MCF 10A (cell line): ENCODE results near the gene MYO10. TPM values are rescaled to one million over a fixed set of nuclear protein-coding genes. Genes with fewer than 3 reads are reported as not detected.

Experiments
- BruUV-seq: library from RNA; stranded (reverse); fragments of 400-500 nt; replicated peaks from 2 replicates; lab custom pipeline; 2021; lab: Mats Ljungman, UMichigan
- CTCF ChIA-PET: fragments of 300-600 bp; sonication (Branson Sonifier 250); formaldehyde crosslinking; extraction: SDS; loops from one replicate; lab custom pipeline; 2021; ENCODE audit warnings: antibody characterized with exemption, inconsistent platforms; lab: Yijun Ruan, JAX
- POLR2A ChIA-PET: fragments of 300-600, 350-650 bp; sonication (Branson Sonifier 250); formaldehyde crosslinking; extraction: SDS; loops from one replicate; lab custom pipeline; 2020; ENCODE audit warnings: antibody characterized with exemption, inconsistent platforms; lab: Yijun Ruan, JAX
- DNase-seq: peaks from one replicate; pipeline ENCODE4 v3.0.0-alpha.2; 2018; ENCODE audit not compliant: unreplicated experiment
- H3K27ac Mint-ChIP-seq: one replicate; pipeline ENCODE4 v1.8.0; 2022; ENCODE audit warnings: mild to moderate bottlenecking, low read depth, mixed read lengths; ENCODE audit not compliant: unreplicated experiment
- H3K27me3 Mint-ChIP-seq: one replicate; pipeline ENCODE4 v1.8.0; 2022; ENCODE audit warnings: mixed read lengths; ENCODE audit not compliant: insufficient read depth, unreplicated experiment
- H3K36me3 Mint-ChIP-seq: one replicate; pipeline ENCODE4 v1.8.0; 2022; ENCODE audit warnings: mild to moderate bottlenecking, moderate library complexity, mixed read lengths; ENCODE audit not compliant: insufficient read depth, unreplicated experiment
- H3K4me1 Mint-ChIP-seq: one replicate; pipeline ENCODE4 v1.8.0; 2022; ENCODE audit warnings: mixed read lengths; ENCODE audit not compliant: insufficient read depth, unreplicated experiment
- H3K4me3 Mint-ChIP-seq: one replicate; pipeline ENCODE4 v1.8.0; 2022; ENCODE audit warnings: mild to moderate bottlenecking, moderate library complexity, mixed read lengths; ENCODE audit not compliant: unreplicated experiment
- H3K9me3 Mint-ChIP-seq: one replicate; pipeline ENCODE4 v1.8.0; 2022; ENCODE audit warnings: mixed read lengths; ENCODE audit not compliant: unreplicated experiment
- CTCF ChIP-seq: fragments of 200-600 bp; IDR thresholded peaks from one replicate; pipeline ENCODE4 v1.8.0; 2022; ENCODE audit warnings: antibody characterized with exemption, mild to moderate bottlenecking; ENCODE audit not compliant: unreplicated experiment
- intact Hi-C: fragments of 100-400 bp; cut with micrococcal nuclease; formaldehyde crosslinking; loops from 2 replicates; pipeline ENCODE4 v1.14.1; 2022
- total RNA-seq: library from RNA; stranded (reverse); gene quantifications from 2 replicates; pipeline ENCODE4 v1.2.3, GENCODE V29; 2022

The MYO10 gene
- total RNA-seq, 1 experiment from 2014 or later = 35.7 TPM

- TF ChIP-seq CTCF = no peak
- H3K4me3 Mint-ChIP-seq = no peak overlapping the region
- no TSS peak for BruUV-seq
- no peaks in the 10 kb centered on the region for H3K4me1 Mint-ChIP-seq
- no peaks in the 10 kb centered on the region for H3K27me3 Mint-ChIP-seq
- H3K27ac Mint-ChIP-seq = no peak overlapping the region
- CTCF ChIA-PET = interaction anchor here (0.6 kb wide), 1 partner anchor 437 kb away, joined by 3 read pairs; no protein-coding TSS in a partner anchor
- H3K36me3 Mint-ChIP-seq = peaks cover 28% of the 10 kb centered on the region
- POLR2A ChIA-PET = interaction anchor here (0.9 kb wide), 1 partner anchor 92 kb away, joined by 4 read pairs; no protein-coding TSS in a partner anchor
- H3K9me3 Mint-ChIP-seq = no peaks in the 10 kb centered on the region
- no peak for DNase-seq
- intact Hi-C loops = no loop called here
These were observed 240.3 kb downstream of the MYO10 start for GRCh38 chr5:16695779-16696178.

GRCh38 chr5:16693879-16694278, 242.2 kb downstream of the MYO10 start:
- H3K27ac Mint-ChIP-seq = no peak overlapping the region
- peaks cover 30% of the 10 kb centered on the region for H3K36me3 Mint-ChIP-seq
- CTCF ChIA-PET = interaction anchor here (0.6 to 1.8 kb wide), 5 partner anchors 493 to 1202 kb away, joined by 3 to 9 read pairs (median 3); no protein-coding TSS in a partner anchor

GRCh38 chr5:16691731-16692130, 244.4 kb downstream of the MYO10 start:
- no peaks in the 10 kb centered on the region for H3K9me3 Mint-ChIP-seq
- no peak overlapping the region for H3K4me3 Mint-ChIP-seq
- DNase-seq = no peak
- H3K27ac Mint-ChIP-seq = no peak overlapping the region
- BruUV-seq = no TSS peak
- no peaks in the 10 kb centered on the region for H3K4me1 Mint-ChIP-seq
- no peak for TF ChIP-seq CTCF
- intact Hi-C loops = loop anchor here (5.0 kb wide), 1 partner anchor 441 kb away; no protein-coding TSS in a partner anchor
- CTCF ChIA-PET = interaction anchor here (0.6 to 2.9 kb wide), 15 partner anchors 8 to 1204 kb away, joined by 3 to 24 read pairs (median 4); no protein-coding TSS in a partner anchor
- peaks cover 24% of the 10 kb centered on the region for H3K36me3 Mint-ChIP-seq
- POLR2A ChIA-PET = no interaction called here
- H3K27me3 Mint-ChIP-seq = no peaks in the 10 kb centered on the region

More at GRCh38 chr5:16693879-16694278, 242.2 kb downstream of the MYO10 start:
- Mint-ChIP-seq H3K9me3 (no peaks in the 10 kb centered on the region), H3K4me1 (no peaks in the 10 kb centered on the region), H3K27me3 (no peaks in the 10 kb centered on the region), H3K4me3 (no peak overlapping the region)
- intact Hi-C loops = loop anchor here (5.0 kb wide), 1 partner anchor 438 kb away; no protein-coding TSS in a partner anchor
- no peak for TF ChIP-seq CTCF
- BruUV-seq = no TSS peak
- POLR2A ChIA-PET = interaction anchor here (0.7 kb wide), 1 partner anchor 75 kb away, joined by 3 read pairs; no protein-coding TSS in a partner anchor
- no peak for DNase-seq

GRCh38 chr5:16690243-16690852, 245.7 kb downstream of the MYO10 start:
- Mint-ChIP-seq H3K9me3 (no peaks in the 10 kb centered on the region), H3K27me3 (no peaks in the 10 kb centered on the region), H3K27ac (no peak overlapping the region), H3K36me3 (peaks cover 24% of the 10 kb centered on the region), H3K4me3 (no peak overlapping the region), H3K4me1 (no peaks in the 10 kb centered on the region)
- peak; percentile 59 for DNase-seq
- BruUV-seq = no TSS peak
- ChIA-PET POLR2A (interaction anchor here (0.7 kb wide), 1 partner anchor 222 kb away, joined by 3 read pairs; no protein-coding TSS in a partner anchor), CTCF (interaction anchor here (0.6 to 2.9 kb wide), 21 partner anchors 9 to 1646 kb away, joined by 3 to 24 read pairs (median 4); no protein-coding TSS in a partner anchor)
- peak; percentile 48 for TF ChIP-seq CTCF
- intact Hi-C loops = loop anchor here (1.0 to 5.0 kb wide), 4 partner anchors 244 to 513 kb away; no protein-coding TSS in a partner anchor
